T-cell (primary cell): ENCODE results near the gene PYGB. TPM values are rescaled to one million over a fixed set of nuclear protein-coding genes. Genes with fewer than 3 reads are reported as not detected.

Experiments
- ATAC-seq, 4 experiments: fragments of 200-7000 bp in 3 of 4; fragments of 150-1000 bp in 1 of 4; cut with Tn5 transposase; replicated peaks in 1 of 4; 1 replicate in 3 of 4; 2 replicates in 1 of 4; pipeline ENCODE4 v1.10.0; 2021; ENCODE audit warnings: moderate library complexity in 3 of 4, mild to moderate bottlenecking in 2 of 4, moderate number of reproducible peaks in 1 of 4
- CTCF ChIA-PET, 2 donors: fragments of 300-600 bp; sonication (Branson Sonifier 250); formaldehyde crosslinking; loops; one replicate each; lab custom pipeline; 2022; ENCODE audit warnings: antibody characterized with exemption in 2 of 2; lab: Charles Lee
- POLR2A ChIA-PET, 2 donors: fragments of 300-600 bp; sonication (Branson Sonifier 250); formaldehyde crosslinking; loops; one replicate each; lab custom pipeline; 2022; ENCODE audit warnings: antibody characterized with exemption in 2 of 2; lab: Charles Lee
- DNase-seq, 35 experiments: peaks; one replicate each; pipeline versions ENCODE4 v3.0.0 to v3.0.0-alpha.2; 2013 to 2023
- H3K27ac ChIP-seq: one replicate; pipeline ENCODE4 v1.5.1; 2013; ENCODE audit warnings: low read length
- H3K27me3 ChIP-seq, 2 experiments: replicated peaks in 1 of 2; 1 replicate in 1 of 2; 2 replicates in 1 of 2; pipeline versions ENCODE4 v1.6.1 to v1.7.0; 2013; ENCODE audit warnings: low read length in 1 of 2, mixed read lengths in 1 of 2; ENCODE audit not compliant: control insufficient read depth in 2 of 2, insufficient read depth in 2 of 2; ENCODE audit errors: extremely low read depth in 1 of 2
- H3K36me3 ChIP-seq, 2 donors: 1 replicate in 1 of 2; 2 replicates in 1 of 2; pipeline versions ENCODE4 v1.6.1 to v1.7.0; 2013; ENCODE audit warnings: low read length in 1 of 2; ENCODE audit not compliant: control insufficient read depth in 2 of 2, insufficient read depth in 1 of 2; ENCODE audit errors: extremely low read depth in 1 of 2
- H3K4me1 ChIP-seq, 2 experiments: 1 replicate in 1 of 2; 2 replicates in 1 of 2; pipeline versions ENCODE4 v1.6.1 to v1.7.0; 2013; ENCODE audit warnings: low read length in 2 of 2, mixed read lengths in 1 of 2; ENCODE audit not compliant: insufficient read depth in 2 of 2, control insufficient read depth in 1 of 2; ENCODE audit errors: extremely low read depth in 1 of 2
- H3K4me3 ChIP-seq, 2 donors: 1 replicate in 1 of 2; 2 replicates in 1 of 2; pipeline versions ENCODE4 v1.5.1 to v1.7.0; 2013; ENCODE audit warnings: mild to moderate bottlenecking in 2 of 2, low read length in 1 of 2, moderate library complexity in 1 of 2; ENCODE audit not compliant: control insufficient read depth in 1 of 2; ENCODE audit errors: extremely low read depth in 1 of 2
- H3K9me3 ChIP-seq: 2 replicates; pipeline ENCODE4 v1.7.0; 2013
- H3K27ac Mint-ChIP-seq, 2 donors: one replicate each; pipeline ENCODE4 v1.8.0; 2020 to 2021; ENCODE audit warnings: mild to moderate bottlenecking in 2 of 2, mixed read lengths in 2 of 2
- H3K27me3 Mint-ChIP-seq, 2 donors: one replicate each; pipeline ENCODE4 v1.8.0; 2021 to 2022; ENCODE audit warnings: mixed read lengths in 2 of 2
- H3K36me3 Mint-ChIP-seq: one replicate; pipeline ENCODE4 v1.8.0; 2021; ENCODE audit warnings: mixed read lengths
- H3K4me1 Mint-ChIP-seq, 3 donors: one replicate each; pipeline ENCODE4 v1.8.0; 2020 to 2022; ENCODE audit warnings: mixed read lengths in 3 of 3, mild to moderate bottlenecking in 1 of 3
- H3K4me3 Mint-ChIP-seq, 3 donors: one replicate each; pipeline ENCODE4 v1.8.0; 2020 to 2022; ENCODE audit warnings: mild to moderate bottlenecking in 3 of 3, mixed read lengths in 3 of 3, moderate library complexity in 3 of 3
- H3K9me3 Mint-ChIP-seq, 3 donors: one replicate each; pipeline ENCODE4 v1.8.0; 2020 to 2022; ENCODE audit warnings: mixed read lengths in 3 of 3
- WGBS: methylation state at CpG from one replicate; pipeline ENCODE4 v1.1.5; 2013; ENCODE audit warnings: missing lambda C conversion rate; ENCODE audit not compliant: insufficient coverage; 5-methylcytosine and 5-hydroxymethylcytosine counted together
- total RNA-seq, 35 experiments: library from RNA in 6 of 35; stranded (reverse) in 6 of 35; fragments of 120-200 nt in 1 of 35; gene quantifications; one replicate each; pipeline versions ENCODE4 v1.2.1 to v1.2.4 and lab custom pipeline; 2013 to 2026

Gene PYGB
- total RNA-seq, 5 donors from 2014 or later (not counting 1 experiment from before 2014, with no cell fraction given), result 29.7 to 53.4 (median 36.5) TPM

DNA sequence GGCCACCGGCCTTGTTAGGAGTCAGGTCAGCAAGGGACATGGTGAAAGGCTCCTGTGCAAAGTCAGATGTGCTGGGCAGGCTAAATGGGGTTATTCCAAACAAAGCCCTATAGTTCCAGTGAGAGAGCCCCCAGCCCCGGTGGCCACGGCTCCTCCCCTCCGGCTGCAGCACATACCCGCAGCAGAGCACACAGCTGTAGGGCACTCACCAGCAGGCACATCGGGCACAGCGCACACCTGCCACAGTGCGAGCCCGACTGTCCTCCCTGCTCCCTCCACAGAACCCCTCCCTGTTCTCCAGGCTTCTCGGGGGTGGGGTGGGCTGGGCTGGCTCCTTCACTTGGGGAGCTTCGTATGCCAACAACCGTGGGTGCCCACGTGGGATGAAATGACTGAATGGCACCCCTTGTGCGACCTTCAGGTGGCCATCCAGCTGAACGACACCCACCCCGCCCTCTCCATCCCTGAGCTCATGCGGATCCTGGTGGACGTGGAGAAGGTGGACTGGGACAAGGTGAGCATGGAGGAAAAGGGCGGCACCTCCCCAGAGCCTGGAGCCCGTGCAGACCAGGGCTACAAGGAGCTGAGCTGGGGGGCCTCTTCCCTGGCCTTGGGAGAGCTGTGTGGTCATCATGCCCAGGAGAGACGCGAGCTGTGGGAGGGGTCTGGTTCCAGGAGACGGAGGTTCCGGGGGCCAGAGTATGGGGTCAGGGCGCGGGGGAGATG, 30.9 kb downstream of the PYGB start:
- Histone ChIP-seq H3K4me1 (peaks cover 0 to 16% of the 10 kb centered on the region in 2 experiments), H3K27ac (no peak overlapping the region), H3K36me3 (peaks cover 43 to 86% of the 10 kb centered on the region in 2 donors), H3K9me3 (no peaks in the 10 kb centered on the region), H3K4me3 (no peak overlapping the region), H3K27me3 (no peaks in the 10 kb centered on the region)
- no peaks in the 10 kb centered on the region for H3K9me3 Mint-ChIP-seq
- POLR2A ChIA-PET, result no interaction called here
- CTCF ChIA-PET, result no interaction called here
- H3K4me3 Mint-ChIP-seq, result no peak overlapping the region
- peaks cover 23% of the 10 kb centered on the region for H3K36me3 Mint-ChIP-seq
- no peaks in the 10 kb centered on the region for H3K27me3 Mint-ChIP-seq
- H3K27ac Mint-ChIP-seq, result no peak overlapping the region
- H3K4me1 Mint-ChIP-seq, result no peaks in the 10 kb centered on the region
- DNase-seq (peak in 1 of 35 experiments; percentile 1), ATAC-seq (no peak)
- 94% methylated on average over 20 of the region's 26 CpGs for WGBS

DNA sequence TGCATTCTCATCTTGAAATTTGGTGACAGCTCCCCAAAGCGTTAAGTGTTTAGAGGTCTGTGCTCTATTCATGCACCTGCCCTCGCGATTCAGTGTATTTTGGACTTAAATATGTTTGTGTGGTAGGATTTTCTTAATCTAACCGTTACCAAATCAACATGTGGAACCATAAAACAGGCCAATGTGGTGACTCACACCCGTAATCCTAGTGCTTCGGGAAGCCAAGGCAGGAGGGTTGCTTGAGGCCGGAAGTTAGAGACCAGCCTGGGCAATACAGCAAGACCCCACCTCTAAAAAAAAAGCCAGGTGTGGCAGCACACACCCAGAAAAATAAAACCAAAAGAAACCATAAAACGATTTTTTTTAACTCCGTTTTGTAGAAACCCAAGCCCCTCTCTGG, 31.5 kb downstream of the PYGB start:
- Mint-ChIP-seq H3K4me3 (no peak overlapping the region), H3K27ac (no peak overlapping the region), H3K9me3 (no peaks in the 10 kb centered on the region), H3K36me3 (peaks cover 22% of the 10 kb centered on the region), H3K4me1 (no peaks in the 10 kb centered on the region), H3K27me3 (no peaks in the 10 kb centered on the region)
- ChIA-PET CTCF (no interaction called here), POLR2A (interaction anchor here in 1 of 2 donors (0.5 kb wide), 1 partner anchor 35 kb away, joined by 3 read pairs; no protein-coding TSS in a partner anchor)
- ATAC-seq (no peak), DNase-seq (no peak)
- WGBS, result 100% methylated on average over 2 of the region's 9 CpGs
- no peaks in the 10 kb centered on the region for H3K27me3 ChIP-seq
- H3K4me1 ChIP-seq, result peaks cover 0 to 16% of the 10 kb centered on the region in 2 experiments
- H3K27ac ChIP-seq, result no peak overlapping the region
- H3K9me3 ChIP-seq, result no peaks in the 10 kb centered on the region
- no peak overlapping the region for H3K4me3 ChIP-seq
- H3K36me3 ChIP-seq, result peaks cover 41 to 87% of the 10 kb centered on the region in 2 donors

DNA sequence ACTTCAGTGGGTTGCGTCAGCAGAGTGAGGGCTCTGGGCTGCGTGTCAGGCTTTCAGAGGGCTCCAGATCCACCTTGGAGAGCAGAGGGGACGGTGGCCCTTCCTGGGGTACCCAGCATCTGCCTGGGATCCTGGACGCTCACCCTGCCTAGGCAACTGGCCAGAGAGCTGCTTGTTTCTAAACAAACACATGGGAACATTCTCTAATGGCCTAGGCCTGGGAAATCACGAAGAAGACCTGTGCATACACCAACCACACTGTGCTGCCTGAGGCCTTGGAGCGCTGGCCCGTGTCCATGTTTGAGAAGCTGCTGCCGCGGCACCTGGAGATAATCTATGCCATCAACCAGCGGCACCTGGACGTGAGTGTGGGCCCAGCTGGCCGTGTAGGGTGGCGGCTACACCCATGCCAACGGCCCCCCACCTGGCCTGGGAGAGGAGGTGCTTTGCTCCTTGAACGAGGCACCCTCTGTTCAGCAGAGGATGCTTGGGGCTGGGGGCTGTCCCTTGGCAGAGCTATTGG, 32.2 kb downstream of the PYGB start:
- H3K4me1 ChIP-seq, result peaks cover 0 to 16% of the 10 kb centered on the region in 2 experiments
- no peaks in the 10 kb centered on the region for H3K27me3 Mint-ChIP-seq
- H3K36me3 Mint-ChIP-seq, result peaks cover 22% of the 10 kb centered on the region
- 96% methylated on average over 14 of the region's 15 CpGs for WGBS
- H3K4me3 Mint-ChIP-seq, result no peak overlapping the region
- H3K36me3 ChIP-seq, result peaks cover 41 to 82% of the 10 kb centered on the region in 2 donors
- ChIA-PET CTCF (no interaction called here), POLR2A (interaction anchor here (0.5 to 0.7 kb wide), 2 partner anchors 35 to 79 kb away, joined by 3 read pairs; no protein-coding TSS in a partner anchor)
- no peaks in the 10 kb centered on the region for H3K9me3 ChIP-seq
- no peak overlapping the region for H3K27ac ChIP-seq
- H3K4me1 Mint-ChIP-seq, result no peaks in the 10 kb centered on the region
- no peaks in the 10 kb centered on the region for H3K9me3 Mint-ChIP-seq
- H3K27ac Mint-ChIP-seq, result no peak overlapping the region
- H3K4me3 ChIP-seq, result no peak overlapping the region
- DNase-seq (peak in 1 of 35 experiments; percentile 2), ATAC-seq (no peak)
- no peaks in the 10 kb centered on the region for H3K27me3 ChIP-seq

DNA sequence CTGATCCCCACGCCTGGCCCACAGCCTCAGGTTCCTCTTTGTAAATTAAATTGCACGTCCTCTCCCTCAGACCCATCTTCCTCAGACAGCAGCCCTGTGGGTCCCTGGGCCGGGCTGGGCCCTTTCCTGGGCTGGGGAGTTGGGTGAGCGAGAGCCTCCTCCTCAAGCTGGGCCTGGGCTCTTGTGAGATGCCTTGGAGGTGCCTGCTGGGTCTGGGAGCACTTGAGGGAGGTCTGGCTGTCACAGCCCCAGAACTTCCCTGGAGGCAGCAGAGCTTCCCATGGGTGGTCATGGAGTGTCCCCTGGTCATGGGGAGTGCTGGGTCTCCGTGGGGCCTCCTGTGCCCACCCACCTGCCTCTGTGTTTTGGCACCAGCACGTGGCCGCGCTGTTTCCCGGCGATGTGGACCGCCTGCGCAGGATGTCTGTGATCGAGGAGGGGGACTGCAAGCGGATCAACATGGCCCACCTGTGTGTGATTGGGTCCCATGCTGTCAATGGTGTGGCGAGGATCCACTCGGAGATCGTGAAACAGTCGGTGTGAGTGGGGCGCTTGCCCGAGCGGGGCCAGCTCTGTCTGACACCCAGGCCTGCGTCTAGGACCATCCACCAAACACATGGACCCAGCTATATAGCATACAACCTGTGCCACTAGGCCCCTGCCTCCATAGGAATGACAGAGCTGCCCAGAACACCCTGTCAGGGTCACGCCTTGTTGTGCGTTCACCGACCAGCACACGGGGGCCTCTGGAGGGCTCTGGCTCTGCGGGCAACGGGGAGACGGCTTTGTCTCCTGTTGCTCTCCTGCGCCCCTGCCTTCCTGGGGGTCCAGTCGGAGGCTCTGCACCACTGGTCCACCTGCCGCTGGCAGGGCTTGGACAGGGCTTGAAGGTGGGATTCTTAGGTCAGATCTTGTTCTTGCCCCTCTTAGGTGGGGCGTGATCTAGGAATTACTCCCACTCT, 33.0 kb downstream of the PYGB start:
- Mint-ChIP-seq H3K4me3 (no peak overlapping the region), H3K27ac (no peak overlapping the region), H3K4me1 (no peaks in the 10 kb centered on the region), H3K9me3 (no peaks in the 10 kb centered on the region), H3K36me3 (peaks cover 23% of the 10 kb centered on the region), H3K27me3 (no peaks in the 10 kb centered on the region)
- 96% methylated on average over 28 of the region's 33 CpGs for WGBS
- no peak overlapping the region for H3K4me3 ChIP-seq
- no peak overlapping the region for H3K27ac ChIP-seq
- no peaks in the 10 kb centered on the region for H3K9me3 ChIP-seq
- DNase-seq (peak in 1 of 35 experiments; percentile 3), ATAC-seq (no peak)
- H3K27me3 ChIP-seq, result no peaks in the 10 kb centered on the region
- H3K36me3 ChIP-seq, result peaks cover 42 to 82% of the 10 kb centered on the region in 2 donors
- peaks cover 0 to 16% of the 10 kb centered on the region in 2 experiments for H3K4me1 ChIP-seq
- POLR2A ChIA-PET, result interaction anchor here in 1 of 2 donors (0.7 kb wide), 1 partner anchor 80 kb away, joined by 3 read pairs; no protein-coding TSS in a partner anchor
- CTCF ChIA-PET, result no interaction called here

DNA sequence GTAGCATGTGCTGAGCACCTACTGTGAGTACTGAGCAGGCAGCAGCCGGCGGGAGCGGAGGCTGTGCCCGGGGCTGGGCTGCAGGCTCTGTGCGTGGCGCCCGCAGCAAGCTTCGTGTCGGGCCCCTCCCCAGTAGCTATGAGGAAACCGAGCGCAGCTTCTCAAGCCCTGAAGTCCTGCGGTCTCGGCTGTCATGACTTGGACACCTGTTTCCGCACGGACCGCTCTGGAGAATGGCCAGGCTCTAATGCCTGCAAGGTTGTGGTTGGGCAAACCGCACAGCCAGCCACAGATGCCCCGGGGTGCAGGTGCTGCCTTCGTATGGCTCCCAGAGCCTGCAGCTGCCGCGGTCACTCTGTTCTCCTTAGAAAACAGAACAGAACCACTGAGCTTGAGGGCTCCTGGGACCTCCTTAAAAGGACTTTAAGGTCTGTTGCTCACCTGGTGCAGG, 33.7 kb downstream of the PYGB start:
- peak in 1 of 4 experiments; percentile 21 for ATAC-seq
- no peaks in the 10 kb centered on the region for H3K4me1 Mint-ChIP-seq
- Histone ChIP-seq H3K9me3 (no peaks in the 10 kb centered on the region), H3K4me3 (no peak overlapping the region), H3K36me3 (peaks cover 42 to 86% of the 10 kb centered on the region in 2 donors), H3K27ac (no peak overlapping the region), H3K27me3 (no peaks in the 10 kb centered on the region), H3K4me1 (peaks cover 0 to 16% of the 10 kb centered on the region in 2 experiments)
- CTCF ChIA-PET, result no interaction called here
- peaks cover 28% of the 10 kb centered on the region for H3K36me3 Mint-ChIP-seq
- no peak overlapping the region for H3K4me3 Mint-ChIP-seq
- peak in 1 of 35 experiments; percentile 3 for DNase-seq
- no peaks in the 10 kb centered on the region for H3K27me3 Mint-ChIP-seq
- no peak overlapping the region for H3K27ac Mint-ChIP-seq
- POLR2A ChIA-PET, result no interaction called here
- WGBS, result 94% methylated on average over 21 of the region's 21 CpGs
- H3K9me3 Mint-ChIP-seq, result no peaks in the 10 kb centered on the region
